OCI-M2 (cell line): ENCODE data around the gene KISS1R.

Experiments used
- DNase-seq: peaks from one replicate; lab custom pipeline; 2025; ENCODE audit not compliant: unreplicated experiment; lab: John Stamatoyannopoulos, UW

Gene KISS1R

GRCh38 chr19:899336-900042 lies 17.6 kb upstream of the KISS1R start:
- DNase-seq = no peak

- no peak for DNase-seq
Observed at GRCh38 chr19:900043-900301, 17.2 kb upstream of the KISS1R start.

- DNase-seq = no peak
Observed at GRCh38 chr19:900302-901111, 16.6 kb upstream of the KISS1R start.

GRCh38 chr19:901216-902092 lies 15.7 kb upstream of the KISS1R start:
- DNase-seq = no peak

GRCh38 chr19:902093-902370 lies 15.1 kb upstream of the KISS1R start:
- DNase-seq = no peak

- DNase-seq = no peak
Observed at GRCh38 chr19:902446-903226, 14.5 kb upstream of the KISS1R start.

- no peak for DNase-seq
Observed at GRCh38 chr19:903266-903797, 13.8 kb upstream of the KISS1R start.

- no peak for DNase-seq
Observed at GRCh38 chr19:904545-904944, 12.6 kb upstream of the KISS1R start.

- DNase-seq = no peak
Observed at GRCh38 chr19:906480-906879, 10.7 kb upstream of the KISS1R start.

GRCh38 chr19:907183-907853 lies 9.8 kb upstream of the KISS1R start:
- DNase-seq = peak; percentile 31

- DNase-seq = no peak
Observed at GRCh38 chr19:911197-912033, 5.7 kb upstream of the KISS1R start.

- DNase-seq = no peak
Observed at GRCh38 chr19:912181-913079, 4.7 kb upstream of the KISS1R start.

GRCh38 chr19:913080-913748 lies 3.9 kb upstream of the KISS1R start, which contains the start of gene R3HDM4:
Gene R3HDM4 (minus strand): TSS chr19:913219. CDS start chr19:913157, 62 bp downstream.
- DNase-seq = no peak

GRCh38 chr19:916645-917322 lies 349 bp upstream of the KISS1R start:
- DNase-seq = no peak

GRCh38 chr19:918152-918437 lies 962 bp downstream of the KISS1R start:
- no peak for DNase-seq

GRCh38 chr19:918481-919198 lies 1.5 kb downstream of the KISS1R start:
- DNase-seq = no peak
